Stimulated activated CD4-positive, alpha-beta T cell treated with anti-CD3 and anti-CD28 coated beads, TNF-alpha, amount 100 ng/mL, for 1 hour (primary cell): Measurements from ENCODE around the gene OBP2A.

Experiments used
- DNase-seq, 3 donors: peaks; one replicate each; pipeline ENCODE4 v3.0.0-alpha.2; 2020; ENCODE audit warnings: low read depth in 3 of 3, low spot score in 1 of 3

OBP2A gene

DNA sequence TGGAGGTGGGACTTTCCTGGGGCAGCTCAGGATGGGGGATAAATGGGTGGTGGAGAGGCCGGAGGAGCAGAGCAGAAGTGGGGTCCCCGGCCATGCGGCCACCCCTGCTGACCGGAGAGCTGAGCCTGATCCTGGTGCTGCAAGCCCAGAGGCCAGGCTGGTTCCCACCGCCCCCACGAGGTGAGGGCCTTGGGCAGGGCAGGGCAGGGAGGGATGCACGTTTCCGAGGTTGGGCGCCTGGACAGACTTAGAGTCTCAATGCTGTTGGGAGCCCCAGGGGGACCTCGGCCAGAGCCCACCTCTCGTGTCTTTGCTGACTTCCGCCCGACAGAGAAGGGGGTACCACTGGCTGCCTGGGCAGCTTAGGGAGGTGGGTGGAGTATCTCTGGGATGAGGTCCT is 5.5 kb downstream of the OBP2A start:
- no peak for DNase-seq

DNA sequence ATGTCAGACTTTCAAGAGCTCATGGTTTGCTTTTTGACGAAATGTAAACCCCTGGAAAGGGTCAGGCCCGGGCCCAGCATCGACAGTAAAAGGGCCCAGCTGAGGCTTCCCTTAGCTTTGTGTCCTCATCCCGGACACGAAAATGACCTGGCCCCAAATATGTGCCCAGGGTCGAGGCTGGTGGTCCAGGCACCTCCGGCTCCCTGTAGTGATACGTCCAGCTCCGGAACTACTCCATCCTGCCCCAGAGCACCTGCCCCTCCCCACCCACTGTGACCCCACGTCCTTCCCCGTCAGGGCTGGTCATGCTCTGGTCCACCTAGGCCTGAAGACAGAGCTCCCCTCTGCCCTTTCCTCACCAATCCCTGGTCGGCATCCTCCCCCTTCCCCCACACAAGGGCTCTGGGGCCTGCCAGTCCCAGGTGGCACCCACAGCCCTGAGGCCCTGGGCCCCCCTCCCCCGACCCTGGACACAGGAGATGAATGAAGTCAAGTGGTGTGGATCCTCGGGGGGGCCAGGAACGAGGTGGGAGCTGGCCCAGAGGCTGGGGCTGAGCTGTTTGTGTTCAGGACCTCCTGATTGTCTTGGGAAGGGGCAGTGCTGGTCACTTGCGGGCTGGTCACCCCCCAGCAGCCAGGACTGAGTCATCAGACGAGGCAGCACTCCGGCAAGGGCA is 6.2 kb downstream of the OBP2A start:
- DNase-seq, result no peak

DNA sequence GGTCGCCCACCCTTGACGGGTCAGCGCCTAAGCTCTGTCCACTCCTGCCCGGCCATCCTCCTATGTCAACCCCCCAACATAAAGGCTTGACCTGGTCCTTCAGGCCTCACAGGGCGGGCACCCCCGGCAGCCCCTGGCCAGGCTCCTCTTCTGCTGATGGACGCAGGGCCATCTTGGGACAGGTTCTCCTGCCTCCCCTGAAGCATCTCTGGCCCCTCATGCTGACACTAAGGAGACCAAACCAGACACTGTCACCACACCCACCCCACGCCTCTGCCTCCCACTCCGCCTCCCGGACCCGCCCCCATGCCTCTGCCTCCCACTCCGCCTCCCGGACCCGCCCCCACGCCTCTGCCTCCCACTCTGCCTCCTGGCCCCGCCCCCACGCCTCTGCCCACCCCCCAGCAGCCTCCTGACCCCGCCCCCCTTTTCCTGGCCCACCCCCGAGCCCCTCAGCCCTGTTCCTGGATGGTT is 6.8 kb downstream of the OBP2A start:
- DNase-seq, result no peak

DNA sequence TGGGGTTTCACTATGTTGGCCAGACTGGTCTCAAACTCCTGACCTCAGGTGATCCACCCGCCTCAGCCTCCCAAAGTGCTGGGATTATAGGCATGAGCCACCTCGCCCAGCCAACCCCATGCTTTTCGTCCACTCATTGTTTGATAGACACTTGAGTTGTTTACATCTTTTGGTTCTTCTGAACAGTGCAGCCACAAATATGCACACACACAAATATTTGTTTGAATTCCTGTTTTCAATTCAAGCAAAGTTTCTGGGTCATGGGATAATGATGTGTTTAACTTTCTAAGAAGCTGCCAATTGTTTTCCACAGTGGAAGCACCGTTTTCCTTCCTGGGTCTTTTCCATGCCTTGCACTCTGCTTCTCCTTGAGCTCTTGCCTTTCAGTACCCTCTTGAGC is 8.8 kb downstream of the OBP2A start:
- no peak for DNase-seq

DNA sequence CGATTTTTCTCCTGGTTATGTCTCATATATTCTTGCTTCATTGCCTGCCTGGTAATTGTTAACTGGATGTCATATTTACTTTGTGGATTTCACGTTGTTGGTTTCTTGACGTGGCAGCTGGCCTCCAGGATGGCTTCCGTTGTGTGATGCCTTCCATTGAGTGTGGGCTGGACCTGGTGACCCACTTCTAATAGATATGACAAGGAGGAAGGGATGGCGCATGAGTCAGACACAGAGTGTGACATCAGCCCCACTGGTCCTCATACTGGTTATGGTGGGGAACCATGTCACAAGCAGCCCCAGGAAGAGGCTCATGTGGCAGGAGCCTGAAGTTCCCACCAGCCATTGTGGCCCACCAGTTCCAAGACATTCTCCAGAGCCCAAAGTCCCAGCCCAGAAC is 9.3 kb downstream of the OBP2A start:
- no peak for DNase-seq

DNA sequence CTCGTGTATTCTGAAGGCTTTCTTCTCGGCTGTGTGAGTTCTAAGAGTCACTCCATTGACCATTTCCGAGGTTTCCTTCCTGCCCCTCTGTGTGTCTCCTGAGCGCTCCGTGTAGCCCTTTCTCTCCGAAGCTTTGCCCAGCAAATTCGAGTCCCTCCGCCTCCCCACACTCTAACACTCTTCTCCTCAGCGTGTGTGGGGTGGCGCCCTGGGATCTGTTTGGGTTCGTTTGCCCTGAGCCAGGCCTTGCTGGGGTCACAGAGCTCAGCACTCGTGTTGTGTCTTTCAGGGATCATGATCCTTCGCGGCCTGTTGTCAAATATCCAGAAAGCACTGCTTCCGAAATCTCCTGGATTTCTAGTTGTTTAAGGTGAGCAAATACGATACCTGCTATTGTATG is 10.0 kb downstream of the OBP2A start:
- no peak for DNase-seq

DNA sequence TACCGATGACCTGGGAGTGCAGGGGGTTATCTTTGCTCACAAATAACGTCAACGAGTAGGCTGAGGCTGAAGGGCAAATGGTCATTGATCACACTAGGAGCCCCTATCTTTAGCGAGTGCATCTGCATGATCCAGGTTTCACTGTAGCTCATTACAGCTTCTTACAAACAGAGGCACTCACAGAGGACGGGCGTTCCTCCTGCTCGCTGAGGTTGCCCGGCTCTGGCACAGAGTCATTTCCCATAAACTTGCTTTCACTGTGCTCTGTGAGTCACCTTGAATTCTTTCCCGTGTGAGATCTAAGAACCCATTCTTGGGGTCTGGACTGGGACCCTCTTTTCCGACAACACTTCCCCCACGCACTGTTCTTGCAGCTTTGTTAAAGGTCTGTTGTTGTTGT is 13.7 kb downstream of the OBP2A start:
- DNase-seq, result no peak

DNA sequence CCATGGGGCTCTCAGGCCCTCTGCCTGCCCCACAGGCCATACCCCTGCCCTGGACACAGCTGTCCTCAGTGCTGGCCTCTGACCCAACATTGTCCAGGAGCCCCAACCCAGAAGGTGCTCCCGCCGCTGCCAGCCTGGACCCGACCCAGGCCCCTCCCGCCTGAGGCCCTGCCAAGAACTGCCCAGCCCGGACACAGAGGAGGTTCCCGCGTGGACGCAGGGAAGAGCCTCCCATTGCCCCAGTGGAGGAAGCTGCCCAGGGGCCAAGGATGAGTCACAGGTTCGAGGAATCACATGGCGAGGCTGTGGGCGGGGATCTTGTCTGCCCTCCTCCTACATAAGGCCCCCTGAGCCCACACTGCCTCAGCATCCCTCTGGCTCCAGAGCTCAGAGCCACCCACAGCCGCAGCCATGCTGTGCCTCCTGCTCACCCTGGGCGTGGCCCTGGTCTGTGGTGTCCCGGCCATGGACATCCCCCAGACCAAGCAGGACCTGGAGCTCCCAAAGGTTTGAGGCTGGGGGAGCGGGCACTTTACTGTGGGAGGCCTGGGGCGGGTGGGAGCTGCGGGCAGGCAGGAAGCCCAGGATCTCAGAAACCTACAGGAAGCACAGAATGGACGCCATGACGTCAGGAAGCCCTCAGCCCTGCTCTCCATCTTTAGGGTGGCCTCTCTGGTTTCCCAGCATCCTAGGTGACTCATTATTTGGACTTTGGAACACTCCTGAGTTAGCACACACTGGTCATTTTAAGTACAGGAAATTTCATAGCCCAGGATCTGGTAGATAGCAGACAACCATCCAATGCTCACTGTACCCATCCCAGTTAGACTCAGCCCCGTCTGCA is 15.7 kb downstream of the OBP2A start, which contains the start of gene PAEP:
Gene PAEP, plus strand, starts transcription at position 366 of the 844 bp plus-strand sequence.
- DNase-seq, result no peak

DNA sequence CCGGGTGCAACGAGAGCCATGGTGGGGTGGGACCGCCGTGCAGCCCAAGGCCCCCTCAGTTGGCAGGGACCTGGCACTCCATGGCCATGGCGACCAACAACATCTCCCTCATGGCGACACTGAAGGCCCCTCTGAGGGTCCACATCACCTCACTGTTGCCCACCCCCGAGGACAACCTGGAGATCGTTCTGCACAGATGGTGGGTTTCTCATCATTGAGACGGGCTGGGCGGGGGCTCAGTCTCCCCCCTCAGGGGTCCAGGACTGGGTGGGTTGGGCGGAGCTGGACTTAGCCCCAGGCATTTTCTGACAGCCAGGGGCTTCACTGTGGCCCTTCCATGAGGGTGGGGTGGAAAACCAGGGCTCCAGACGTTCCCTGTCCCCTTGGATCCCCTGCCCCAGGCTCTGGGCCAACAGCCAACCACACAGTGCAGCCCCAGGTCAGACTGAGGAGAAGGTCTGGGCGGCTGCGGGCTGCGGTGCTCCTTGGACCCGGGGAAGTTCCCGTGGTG is 16.4 kb downstream of the OBP2A start:
- DNase-seq, result no peak

DNA sequence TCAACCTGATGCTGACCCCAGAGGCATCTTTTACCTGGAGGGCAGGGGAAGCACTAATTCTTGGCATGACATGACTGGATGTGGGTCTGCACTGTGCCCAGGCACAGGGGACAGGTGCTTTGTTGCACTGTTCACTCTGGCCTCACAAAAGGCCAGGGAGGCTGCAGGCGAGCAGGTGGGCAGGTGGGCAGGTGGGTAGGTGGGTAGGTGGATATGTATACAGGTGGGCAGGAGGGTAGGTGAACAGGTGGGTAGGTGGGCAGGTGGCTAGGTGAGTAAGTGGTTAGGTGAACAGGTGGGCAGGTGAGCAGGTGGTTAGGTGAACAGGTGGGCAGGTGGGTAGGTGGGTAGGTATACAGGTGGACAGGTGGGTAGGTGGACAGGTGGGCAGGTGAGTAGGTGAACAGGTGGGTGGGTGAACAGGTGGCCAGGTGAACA is 17.1 kb downstream of the OBP2A start:
- no peak for DNase-seq

DNA sequence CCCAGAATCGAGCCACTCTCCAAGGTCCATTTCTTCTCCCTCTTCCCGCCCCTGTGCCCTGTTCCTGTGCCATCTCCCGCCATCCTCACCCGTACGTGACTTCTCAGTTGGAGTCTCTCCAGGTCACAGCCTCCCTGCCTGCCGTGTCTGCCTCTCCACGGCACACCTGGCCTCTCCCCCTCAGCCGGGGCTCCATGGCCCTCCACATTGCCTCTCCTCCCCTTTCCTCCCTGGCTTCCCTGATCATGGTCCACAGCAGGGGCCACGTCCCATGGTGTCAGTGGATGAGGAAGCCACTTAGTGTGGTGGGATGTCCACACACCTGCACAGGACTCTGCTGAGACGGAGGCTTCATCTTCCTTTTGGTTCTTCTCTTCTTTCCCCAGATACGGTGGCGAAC is 17.9 kb downstream of the OBP2A start:
- DNase-seq, result no peak

DNA sequence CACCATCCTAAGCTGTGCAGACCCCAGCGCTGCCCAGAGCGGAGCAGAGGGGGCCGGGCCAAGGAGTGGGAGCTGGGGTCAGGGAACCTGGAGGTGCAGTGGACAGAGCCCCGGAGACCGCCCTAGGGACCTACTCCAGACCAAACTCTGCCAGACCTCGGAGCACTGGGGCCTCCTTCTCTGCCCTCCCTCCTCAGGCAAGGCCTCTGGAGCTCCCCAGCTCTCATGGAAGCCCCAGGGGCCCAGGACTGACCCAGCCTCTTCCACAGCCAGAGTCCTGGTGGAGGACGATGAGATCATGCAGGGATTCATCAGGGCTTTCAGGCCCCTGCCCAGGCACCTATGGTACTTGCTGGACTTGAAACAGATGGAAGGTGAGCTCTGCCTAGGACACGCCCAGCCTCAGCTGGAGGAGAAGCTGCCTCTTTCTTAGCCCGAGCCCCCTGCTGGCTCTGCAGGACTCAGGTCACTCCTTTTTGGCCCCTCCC is 19.3 kb downstream of the OBP2A start:
- DNase-seq, result no peak

DNA sequence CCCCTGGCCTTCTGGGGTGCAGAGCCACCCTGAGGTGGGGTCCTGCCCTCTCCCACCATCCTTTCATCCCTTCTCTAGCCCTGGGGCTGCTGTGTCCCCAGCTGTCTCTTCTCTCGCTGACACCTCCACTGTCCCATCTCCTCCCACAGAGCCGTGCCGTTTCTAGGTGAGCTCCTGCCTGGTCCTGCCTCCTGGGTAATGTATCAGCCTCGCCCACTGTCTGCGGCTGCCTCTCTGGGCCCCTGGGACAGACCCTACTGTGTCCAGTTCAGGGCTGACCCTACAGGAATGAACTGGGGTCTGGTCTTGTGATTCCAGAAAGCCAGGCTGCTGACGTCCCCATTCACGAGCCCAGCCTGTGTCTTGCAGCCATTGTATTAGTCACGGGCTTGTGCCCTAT is 19.7 kb downstream of the OBP2A start:
- no peak for DNase-seq

DNA sequence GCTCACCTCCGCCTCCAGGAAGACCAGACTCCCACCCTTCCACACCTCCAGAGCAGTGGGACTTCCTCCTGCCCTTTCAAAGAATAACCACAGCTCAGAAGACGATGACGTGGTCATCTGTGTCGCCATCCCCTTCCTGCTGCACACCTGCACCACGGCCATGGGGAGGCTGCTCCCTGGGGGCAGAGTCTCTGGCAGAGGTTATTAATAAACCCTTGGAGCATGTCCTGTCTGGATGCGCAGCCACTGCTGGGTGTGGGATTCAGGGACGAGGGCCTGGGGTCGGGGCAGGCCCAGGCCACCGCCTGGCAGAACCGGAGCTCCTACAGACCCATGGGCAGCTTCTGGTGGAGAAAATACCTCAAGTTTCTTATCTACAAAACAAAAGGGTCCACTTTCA is 20.6 kb downstream of the OBP2A start:
- DNase-seq, result no peak

DNA sequence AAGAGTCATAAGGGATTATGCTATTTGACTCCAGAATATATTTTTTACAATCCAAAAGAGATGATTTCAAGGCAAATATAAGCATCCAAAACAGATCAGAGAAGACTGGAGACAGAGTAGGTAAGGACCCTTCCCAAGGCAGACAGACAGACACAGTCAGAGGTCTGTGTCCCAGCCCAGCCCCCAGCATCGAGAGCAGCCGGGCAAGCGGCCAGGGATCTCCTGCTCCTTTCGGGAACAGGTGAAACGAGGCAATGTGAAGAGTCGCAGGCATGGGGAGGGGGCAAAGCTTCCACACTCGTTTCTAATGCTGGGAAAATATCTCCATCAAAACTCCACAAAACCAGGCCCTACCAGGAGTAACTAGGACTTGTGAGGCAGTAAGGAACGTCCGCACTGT is 21.4 kb downstream of the OBP2A start:
- no peak for DNase-seq

DNA sequence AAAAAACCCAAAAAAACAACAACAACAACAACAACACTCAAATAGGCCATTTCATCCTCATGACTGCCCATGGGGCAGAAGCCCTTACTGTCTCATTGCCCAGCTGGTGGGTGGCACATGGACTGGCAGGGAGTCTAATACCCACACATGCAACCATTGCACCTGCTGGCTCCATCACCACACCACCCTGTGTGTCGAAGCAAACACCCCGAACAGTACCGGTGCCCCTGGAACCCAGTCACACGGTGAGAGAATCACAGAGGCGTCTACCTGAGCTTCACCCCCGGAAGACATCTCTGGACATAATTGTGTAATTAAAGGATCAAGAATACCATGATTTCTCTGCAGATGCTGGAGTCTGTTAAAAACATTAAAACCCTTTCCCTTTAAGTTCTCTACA is 22.1 kb downstream of the OBP2A start:
- no peak for DNase-seq

DNA sequence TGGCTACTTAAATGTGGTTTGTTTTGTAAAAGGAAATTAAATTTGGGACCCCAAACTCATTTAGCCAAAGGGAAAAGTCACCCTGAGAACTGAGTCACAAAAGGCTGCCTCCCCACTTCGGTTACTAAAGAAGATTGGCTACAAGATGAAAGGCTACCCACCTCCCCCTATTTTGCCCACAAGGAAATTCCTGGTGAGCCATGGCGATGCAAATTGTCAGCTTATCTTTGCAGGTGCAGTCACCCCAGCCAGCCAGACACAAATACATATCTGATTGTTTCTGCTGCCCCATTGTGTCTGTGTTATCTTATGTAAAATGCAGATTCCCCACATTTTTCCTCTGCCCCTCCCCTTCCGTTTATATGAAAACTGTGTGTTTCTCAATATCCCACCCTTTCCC is 24.5 kb downstream of the OBP2A start:
- no peak for DNase-seq

DNA sequence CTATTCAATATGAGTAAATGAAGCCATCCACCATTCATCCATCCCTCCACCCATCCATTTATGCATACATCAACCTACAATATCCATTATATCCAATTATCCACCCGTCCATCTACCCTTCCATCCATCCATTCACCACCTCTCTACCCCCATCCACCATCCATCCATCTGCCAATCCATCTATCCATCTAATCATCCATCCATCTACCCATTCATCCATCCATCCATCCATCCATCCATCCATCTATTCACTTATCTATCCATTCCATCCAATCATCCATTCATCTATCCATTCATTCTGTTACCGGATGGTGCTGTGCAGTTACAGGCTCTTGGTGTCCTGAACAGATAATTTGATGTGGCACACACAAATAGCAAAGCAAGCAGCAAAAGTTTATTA is 26.3 kb downstream of the OBP2A start:
- no peak for DNase-seq

DNA sequence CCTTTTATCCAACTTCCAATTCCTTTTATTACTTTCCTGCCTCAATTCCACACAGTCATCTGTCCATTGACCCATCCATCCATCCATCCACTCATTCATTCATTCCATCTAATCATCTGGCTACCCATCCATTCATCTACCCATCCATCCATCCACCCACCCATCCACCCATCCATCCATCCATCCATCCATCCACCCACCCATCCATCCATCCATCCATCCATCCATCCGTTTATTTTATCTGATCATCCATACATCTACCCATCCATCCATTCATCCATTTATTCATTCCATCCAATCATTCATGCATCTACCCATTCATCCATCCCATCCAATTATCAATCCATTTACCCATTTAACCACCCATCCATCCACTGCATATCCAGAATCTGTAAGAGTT is 27.2 kb downstream of the OBP2A start:
- DNase-seq, result no peak

DNA sequence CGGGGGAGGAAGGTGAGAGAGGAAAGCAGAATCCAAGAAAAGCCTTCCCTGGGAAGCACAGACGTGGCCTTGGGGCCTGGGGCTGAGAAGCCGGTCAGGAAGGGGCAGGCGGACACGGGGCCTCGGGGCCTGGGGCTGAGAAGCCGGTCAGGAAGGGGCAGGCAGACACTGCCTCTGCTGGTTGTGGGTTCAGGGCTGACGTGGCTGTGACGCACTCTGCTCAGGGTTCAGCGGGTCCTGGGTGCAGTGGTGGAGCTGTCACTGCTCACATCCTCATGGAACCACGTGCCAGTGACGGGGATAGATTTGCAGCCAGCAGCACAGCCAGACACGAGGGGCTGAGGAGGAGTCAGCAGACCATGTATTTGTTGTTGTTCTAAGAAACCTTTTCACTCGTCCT is 28.4 kb downstream of the OBP2A start:
- DNase-seq, result no peak

DNA sequence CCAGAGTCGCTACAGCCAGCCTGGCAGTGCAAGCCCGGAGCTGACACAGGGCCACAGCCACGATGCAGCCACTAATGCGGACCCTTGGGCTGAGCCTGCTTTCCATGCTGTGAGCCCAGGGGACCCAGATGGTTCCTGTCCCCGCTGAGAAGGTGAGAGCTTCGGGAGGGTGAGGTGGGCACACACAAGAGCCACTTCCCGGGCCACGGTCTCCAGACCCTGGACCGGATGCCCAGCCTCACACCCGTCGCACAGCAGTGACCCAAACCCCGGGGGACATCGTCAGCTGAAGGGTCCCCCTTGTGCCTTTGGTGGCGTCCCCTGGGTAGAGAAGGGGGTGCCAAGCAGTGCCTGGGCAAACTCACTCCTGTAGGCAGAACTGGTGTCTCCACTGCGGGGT is 29.0 kb downstream of the OBP2A start:
- DNase-seq, result no peak

DNA sequence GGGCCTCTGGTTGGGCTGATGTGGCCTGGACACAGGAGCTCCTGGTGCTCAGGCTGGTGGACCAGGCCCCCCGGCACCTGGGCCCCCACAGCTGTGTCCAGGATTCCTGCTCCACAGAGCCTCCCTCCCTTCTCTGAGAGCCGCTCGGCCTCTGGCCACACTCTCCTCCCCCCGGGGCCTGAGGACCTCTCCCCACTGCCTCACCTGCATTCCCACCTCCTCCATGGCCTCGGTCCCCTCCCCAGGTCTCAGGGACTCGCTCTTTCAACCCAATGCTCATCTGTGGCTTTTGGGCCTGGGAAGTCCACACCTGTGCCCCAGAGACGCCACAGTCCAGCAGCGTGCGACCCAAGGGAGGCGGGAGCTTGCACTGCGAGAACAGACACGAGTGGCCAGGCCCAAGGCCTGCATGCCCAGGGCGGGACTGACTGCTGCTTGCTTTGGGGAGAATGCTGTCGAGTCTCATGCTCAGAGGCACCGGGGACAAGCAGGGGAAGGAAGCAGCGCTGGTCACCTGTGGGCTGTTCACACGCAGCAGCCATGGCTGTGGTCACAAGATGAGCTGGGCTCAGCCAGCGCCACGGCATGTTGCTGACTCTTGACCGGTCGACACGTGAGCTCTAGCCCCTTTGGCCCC is 30.2 kb downstream of the OBP2A start:
- no peak for DNase-seq
